ENCODE results near the gene TOR1A.

The TOR1A gene

GRCh38 chr9:129774791-129775447, 49.0 kb downstream of the TOR1A start:
- H3K27ac ChIP-seq = no peak overlapping the region
- no peak overlapping the region for H3K4me3 ChIP-seq (IDR thresholded peaks at IDR 0.05; ENCODE audit: insufficient read depth, low read depth, low read length)
- H4K20me1 ChIP-seq (ENCODE audit: insufficient read depth) = no peaks in the 10 kb centered on the region
- H2AFZ ChIP-seq (ENCODE audit: low read depth) = no peak overlapping the region
- H3K4me1 ChIP-seq (ENCODE audit: low read depth, poor library complexity, severe bottlenecking) = peaks cover 9% of the 10 kb centered on the region
- H3K27me3 ChIP-seq (ENCODE audit: insufficient read depth, low read depth) = peaks cover 9% of the 10 kb centered on the region; the same call in 1 of the 2 replicates
- H3K36me3 ChIP-seq (ENCODE audit: insufficient read depth) = no peaks in the 10 kb centered on the region
- H3K9ac ChIP-seq = no peak overlapping the region
- TF ChIP-seq, protein P1, sequence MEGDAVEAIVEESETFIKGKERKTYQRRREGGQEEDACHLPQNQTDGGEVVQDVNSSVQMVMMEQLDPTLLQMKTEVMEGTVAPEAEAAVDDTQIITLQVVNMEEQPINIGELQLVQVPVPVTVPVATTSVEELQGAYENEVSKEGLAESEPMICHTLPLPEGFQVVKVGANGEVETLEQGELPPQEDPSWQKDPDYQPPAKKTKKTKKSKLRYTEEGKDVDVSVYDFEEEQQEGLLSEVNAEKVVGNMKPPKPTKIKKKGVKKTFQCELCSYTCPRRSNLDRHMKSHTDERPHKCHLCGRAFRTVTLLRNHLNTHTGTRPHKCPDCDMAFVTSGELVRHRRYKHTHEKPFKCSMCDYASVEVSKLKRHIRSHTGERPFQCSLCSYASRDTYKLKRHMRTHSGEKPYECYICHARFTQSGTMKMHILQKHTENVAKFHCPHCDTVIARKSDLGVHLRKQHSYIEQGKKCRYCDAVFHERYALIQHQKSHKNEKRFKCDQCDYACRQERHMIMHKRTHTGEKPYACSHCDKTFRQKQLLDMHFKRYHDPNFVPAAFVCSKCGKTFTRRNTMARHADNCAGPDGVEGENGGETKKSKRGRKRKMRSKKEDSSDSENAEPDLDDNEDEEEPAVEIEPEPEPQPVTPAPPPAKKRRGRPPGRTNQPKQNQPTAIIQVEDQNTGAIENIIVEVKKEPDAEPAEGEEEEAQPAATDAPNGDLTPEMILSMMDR (conservative IDR thresholded peaks at IDR 0.05; ENCODE audit: low read depth, low read length) = no peak
- H3K79me2 ChIP-seq (ENCODE audit: insufficient read depth, low read depth) = no peaks in the 10 kb centered on the region
- no peak overlapping the region for H3K4me2 ChIP-seq

DNA sequence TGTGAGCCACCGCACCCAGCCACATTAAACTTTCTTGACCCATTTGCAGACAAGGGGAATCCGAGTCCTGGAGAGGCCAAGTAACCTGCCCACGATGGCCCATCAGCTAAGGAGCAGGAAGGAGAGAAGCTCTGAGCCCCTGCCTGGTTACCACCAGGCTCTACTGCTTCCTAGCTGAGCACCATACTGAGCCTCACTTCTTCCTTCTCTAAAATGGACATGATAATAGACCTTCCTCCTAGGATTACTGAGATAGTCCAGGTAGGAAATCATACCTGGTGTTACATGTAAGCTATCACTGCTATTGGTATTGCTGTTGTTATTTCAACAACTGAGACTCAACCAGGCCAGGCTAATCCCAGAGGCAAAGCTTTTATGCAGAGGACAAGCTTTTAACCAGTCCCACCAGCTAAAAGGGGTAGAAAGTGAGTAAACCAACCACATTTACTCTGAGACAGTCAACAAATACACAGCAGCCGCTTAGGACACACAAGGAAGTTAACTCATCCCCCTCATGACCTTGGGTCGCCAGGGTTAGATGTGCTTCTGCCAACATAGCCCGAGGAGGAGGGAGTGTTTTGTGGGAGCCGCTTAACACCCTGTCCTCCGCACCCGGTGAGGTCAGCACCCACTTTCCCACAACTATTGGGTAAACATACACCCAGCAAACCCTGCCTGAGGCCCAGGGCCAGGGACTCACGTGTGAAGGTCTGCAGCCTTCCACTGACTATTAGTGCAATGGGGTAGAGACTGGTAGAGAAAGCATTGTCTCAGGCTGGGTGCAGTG, 50.5 kb downstream of the TOR1A start:
- TF ChIP-seq, protein P1 (conservative IDR thresholded peaks at IDR 0.05; ENCODE audit: low read depth, low read length) = no peak
- no peak overlapping the region for H2AFZ ChIP-seq (ENCODE audit: low read depth)
- H3K36me3 ChIP-seq (ENCODE audit: insufficient read depth) = no peaks in the 10 kb centered on the region
- H3K79me2 ChIP-seq (ENCODE audit: insufficient read depth, low read depth) = no peaks in the 10 kb centered on the region
- H3K27me3 ChIP-seq (ENCODE audit: insufficient read depth, low read depth) = peaks cover 6% of the 10 kb centered on the region; the same call in 1 of the 2 replicates
- H3K4me2 ChIP-seq = no peak overlapping the region
- no peak overlapping the region for H3K27ac ChIP-seq
- no peaks in the 10 kb centered on the region for H4K20me1 ChIP-seq (ENCODE audit: insufficient read depth)
- H3K9ac ChIP-seq = no peak overlapping the region
- no peak overlapping the region for H3K4me3 ChIP-seq (IDR thresholded peaks at IDR 0.05; ENCODE audit: insufficient read depth, low read depth, low read length)
- H3K4me1 ChIP-seq (ENCODE audit: low read depth, poor library complexity, severe bottlenecking) = peaks cover 9% of the 10 kb centered on the region

DNA sequence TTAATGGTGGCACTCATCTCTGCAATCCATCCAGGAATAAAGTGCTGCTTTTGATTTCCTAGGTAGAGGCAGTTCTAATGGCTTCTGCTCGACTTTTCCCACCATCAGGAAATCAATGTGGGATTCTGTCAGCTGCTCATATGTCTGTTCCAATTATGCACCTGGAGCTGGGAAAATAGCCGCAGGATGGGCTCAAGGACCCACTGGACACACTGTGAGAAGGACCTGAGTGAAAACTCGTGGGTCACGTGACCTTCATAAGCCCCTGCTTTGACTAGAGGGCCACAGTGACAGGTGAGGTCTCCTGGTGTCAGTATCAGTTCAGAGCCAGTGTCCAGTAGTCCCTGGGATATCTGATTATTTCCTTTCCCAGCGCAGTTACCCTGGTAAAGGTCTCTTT, 53.2 kb downstream of the TOR1A start:
- Histone ChIP-seq H3K36me3 (ENCODE audit: insufficient read depth) (no peaks in the 10 kb centered on the region), H4K20me1 (ENCODE audit: insufficient read depth) (no peaks in the 10 kb centered on the region), H2AFZ (ENCODE audit: low read depth) (no peak overlapping the region), H3K4me1 (ENCODE audit: low read depth, poor library complexity, severe bottlenecking) (peaks cover 17% of the 10 kb centered on the region), H3K27ac (no peak overlapping the region), H3K9ac (no peak overlapping the region), H3K27me3 (ENCODE audit: insufficient read depth, low read depth) (no peaks in the 10 kb centered on the region; the same call in 1 of the 2 replicates), H3K4me2 (no peak overlapping the region), H3K79me2 (ENCODE audit: insufficient read depth, low read depth) (no peaks in the 10 kb centered on the region), H3K4me3 (IDR thresholded peaks at IDR 0.05; ENCODE audit: insufficient read depth, low read depth, low read length) (no peak overlapping the region)
- TF ChIP-seq, protein P1 (conservative IDR thresholded peaks at IDR 0.05; ENCODE audit: low read depth, low read length) = no peak

DNA sequence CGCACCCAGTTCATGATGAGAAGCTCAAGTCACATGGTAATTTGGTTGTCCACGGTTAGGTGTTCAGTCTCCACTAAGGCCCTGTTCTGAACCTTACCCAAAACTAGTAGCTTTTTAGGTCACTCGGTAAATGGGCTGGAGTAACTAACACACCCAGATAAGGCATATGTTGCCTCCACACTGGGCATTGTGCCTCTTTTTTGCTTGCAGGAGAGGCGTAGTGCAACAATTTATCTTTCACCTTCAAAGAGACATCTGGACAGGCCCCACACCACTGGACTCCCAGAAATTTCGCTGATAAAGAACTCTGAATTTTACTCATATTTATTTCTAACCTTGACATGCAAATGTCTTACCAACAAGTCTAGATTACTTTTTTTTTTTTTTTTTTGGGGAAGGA, 54.3 kb downstream of the TOR1A start:
- H3K4me2 ChIP-seq = no peak overlapping the region
- H3K36me3 ChIP-seq (ENCODE audit: insufficient read depth) = no peaks in the 10 kb centered on the region
- no peaks in the 10 kb centered on the region; the same call in 1 of the 2 replicates for H3K27me3 ChIP-seq (ENCODE audit: insufficient read depth, low read depth)
- no peak overlapping the region for H3K9ac ChIP-seq
- H2AFZ ChIP-seq (ENCODE audit: low read depth) = no peak overlapping the region
- no peaks in the 10 kb centered on the region for H3K79me2 ChIP-seq (ENCODE audit: insufficient read depth, low read depth)
- TF ChIP-seq, protein P1 (conservative IDR thresholded peaks at IDR 0.05; ENCODE audit: low read depth, low read length) = no peak
- no peak overlapping the region for H3K4me3 ChIP-seq (IDR thresholded peaks at IDR 0.05; ENCODE audit: insufficient read depth, low read depth, low read length)
- peaks cover 17% of the 10 kb centered on the region for H3K4me1 ChIP-seq (ENCODE audit: low read depth, poor library complexity, severe bottlenecking)
- no peaks in the 10 kb centered on the region for H4K20me1 ChIP-seq (ENCODE audit: insufficient read depth)
- no peak overlapping the region for H3K27ac ChIP-seq
